ENCODE results near the gene DIP2B. TPM values are rescaled to one million over a fixed set of nuclear protein-coding genes. Genes with fewer than 3 reads are reported as not detected.
"Not testable (repeated sequence)": the region's sequence is repeated elsewhere in the genome, so short reads cannot be mapped to it uniquely, and the experiment has no call there.

The DIP2B gene
- polyA plus RNA-seq, 4 donors, result 20.5 to 24.6 (median 23.4) TPM

- DNase-seq (ENCODE audit: low read depth in 4 of 4, low spot score in 2 of 4), result no peak
Measured at GRCh38 chr12:50517421-50518048, 12.8 kb downstream of the DIP2B start.

GRCh38 chr12:50518090-50518489, 13.3 kb downstream of the DIP2B start:
- DNase-seq (ENCODE audit: low read depth in 4 of 4, low spot score in 2 of 4), result no peak

GRCh38 chr12:50519353-50519752, 14.6 kb downstream of the DIP2B start:
- no peak for DNase-seq (ENCODE audit: low read depth in 4 of 4, low spot score in 2 of 4)

- DNase-seq (ENCODE audit: low read depth in 4 of 4, low spot score in 2 of 4), result no peak
Measured at GRCh38 chr12:50520416-50521207, 15.8 kb downstream of the DIP2B start.

GRCh38 chr12:50521781-50522180, 17.0 kb downstream of the DIP2B start:
- not testable (repeated sequence) for DNase-seq (ENCODE audit: low read depth in 4 of 4, low spot score in 2 of 4)

- DNase-seq (ENCODE audit: low read depth in 4 of 4, low spot score in 2 of 4), result no peak
Measured at GRCh38 chr12:50523772-50524171, 19.0 kb downstream of the DIP2B start.

- DNase-seq (ENCODE audit: low read depth in 4 of 4, low spot score in 2 of 4), result no peak
Measured at GRCh38 chr12:50524621-50525020, 19.8 kb downstream of the DIP2B start.

GRCh38 chr12:50525422-50525821, 20.6 kb downstream of the DIP2B start:
- DNase-seq (ENCODE audit: low read depth in 4 of 4, low spot score in 2 of 4), result no peak

GRCh38 chr12:50527359-50527726, 22.6 kb downstream of the DIP2B start:
- DNase-seq (ENCODE audit: low read depth in 4 of 4, low spot score in 2 of 4), result no peak

GRCh38 chr12:50528800-50529199, 24.0 kb downstream of the DIP2B start:
- DNase-seq (ENCODE audit: low read depth in 4 of 4, low spot score in 2 of 4), result no peak

- DNase-seq (ENCODE audit: low read depth in 4 of 4, low spot score in 2 of 4), result no peak
Measured at GRCh38 chr12:50529345-50529744, 24.6 kb downstream of the DIP2B start.

- DNase-seq (ENCODE audit: low read depth in 4 of 4, low spot score in 2 of 4), result no peak
Measured at GRCh38 chr12:50530532-50530931, 25.7 kb downstream of the DIP2B start.

GRCh38 chr12:50533203-50533584, 28.4 kb downstream of the DIP2B start:
- DNase-seq (ENCODE audit: low read depth in 4 of 4, low spot score in 2 of 4), result no peak

GRCh38 chr12:50533971-50534370, 29.2 kb downstream of the DIP2B start:
- no peak for DNase-seq (ENCODE audit: low read depth in 4 of 4, low spot score in 2 of 4)

- DNase-seq (ENCODE audit: low read depth in 4 of 4, low spot score in 2 of 4), result no peak
Measured at GRCh38 chr12:50536831-50537537, 32.2 kb downstream of the DIP2B start.

- DNase-seq (ENCODE audit: low read depth in 4 of 4, low spot score in 2 of 4), result no peak
Measured at GRCh38 chr12:50537538-50537919, 32.7 kb downstream of the DIP2B start.

- no peak for DNase-seq (ENCODE audit: low read depth in 4 of 4, low spot score in 2 of 4)
Measured at GRCh38 chr12:50538182-50538581, 33.4 kb downstream of the DIP2B start.

GRCh38 chr12:50541139-50541538, 36.4 kb downstream of the DIP2B start:
- no peak for DNase-seq (ENCODE audit: low read depth in 4 of 4, low spot score in 2 of 4)

GRCh38 chr12:50542448-50542847, 37.7 kb downstream of the DIP2B start:
- DNase-seq (ENCODE audit: low read depth in 4 of 4, low spot score in 2 of 4), result no peak

- DNase-seq (ENCODE audit: low read depth in 4 of 4, low spot score in 2 of 4), result not testable (repeated sequence)
Measured at GRCh38 chr12:50543188-50543587, 38.4 kb downstream of the DIP2B start.

- DNase-seq (ENCODE audit: low read depth in 4 of 4, low spot score in 2 of 4), result no peak
Measured at GRCh38 chr12:50545213-50545612, 40.4 kb downstream of the DIP2B start.

- no peak for DNase-seq (ENCODE audit: low read depth in 4 of 4, low spot score in 2 of 4)
Measured at GRCh38 chr12:50545786-50546185, 41.0 kb downstream of the DIP2B start.

All from left renal cortex interstitium (tissue), 4 donors.